Left lobe of liver (tissue), 2 donors: ENCODE data around the gene NFIC. TPM values are rescaled to one million over a fixed set of nuclear protein-coding genes. Genes with fewer than 3 reads are reported as not detected.
A peak's percentile ranks its signal among the peaks of the same experiment; 100 is the strongest.
"Not testable (repeated sequence)": the region's sequence is repeated elsewhere in the genome, so short reads cannot be mapped to it uniquely, and the experiment has no call there.

Experiments
- ATAC-seq: fragments of 200-7000 bp; cut with Tn5 transposase; one replicate; pipeline ENCODE4 v1.9.1; 2020; ENCODE audit warnings: mild to moderate bottlenecking, moderate library complexity
- DNase-seq: peaks from one replicate; pipeline ENCODE4 v3.0.0-alpha.2; 2020; ENCODE audit warnings: low spot score
- total RNA-seq: library from RNA; stranded (reverse); gene quantifications from one replicate; pipeline ENCODE4 v1.2.1, GENCODE V29; 2021
- donor health status: DM: no; HTN: no; CAD: no; lungs with moderate emphysema.
- donor health status: DM: no; HTN: yes; CAD: no.

The NFIC gene
- total RNA-seq, 1 donor from 2014 or later: 203 TPM

DNA sequence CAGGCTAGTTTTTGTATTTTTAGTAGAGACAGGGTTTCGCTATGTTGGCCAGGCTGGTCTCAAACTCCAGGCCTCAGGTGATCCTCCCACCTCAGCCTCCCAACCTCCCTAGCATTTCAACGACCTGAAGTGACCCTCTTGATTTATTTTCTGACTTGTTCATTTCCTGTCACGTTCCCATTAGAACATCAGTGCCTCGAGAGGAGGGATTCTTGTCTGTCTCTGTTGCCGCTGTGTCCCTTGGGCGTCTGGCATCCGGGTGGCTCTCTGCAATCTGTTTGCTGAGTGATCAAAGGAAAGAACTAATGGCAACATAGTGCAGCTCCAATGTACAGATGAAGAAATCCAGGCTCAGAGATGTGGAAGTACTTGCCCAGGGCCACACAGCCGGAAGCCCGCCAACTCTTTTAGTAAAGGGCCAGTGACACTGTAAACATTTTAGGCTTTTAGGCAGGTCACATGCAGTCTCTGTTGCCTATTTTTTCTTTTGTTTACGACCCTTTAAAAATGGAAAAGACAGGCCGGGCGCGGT is 47.5 kb downstream of the NFIC start:
- DNase-seq (peak; percentile 88), ATAC-seq (peak; percentile 31)

GRCh38 chr19:3415695-3416094 is 49.3 kb downstream of the NFIC start:
- DNase-seq: no peak
- ATAC-seq: peak; percentile 34

- no peak for DNase-seq
- ATAC-seq: no peak
Measured at GRCh38 chr19:3420244-3420755, 53.9 kb downstream of the NFIC start.

- no peak for DNase-seq
- peak; percentile 7 for ATAC-seq
Measured at GRCh38 chr19:3420909-3421619, 54.7 kb downstream of the NFIC start.

DNA sequence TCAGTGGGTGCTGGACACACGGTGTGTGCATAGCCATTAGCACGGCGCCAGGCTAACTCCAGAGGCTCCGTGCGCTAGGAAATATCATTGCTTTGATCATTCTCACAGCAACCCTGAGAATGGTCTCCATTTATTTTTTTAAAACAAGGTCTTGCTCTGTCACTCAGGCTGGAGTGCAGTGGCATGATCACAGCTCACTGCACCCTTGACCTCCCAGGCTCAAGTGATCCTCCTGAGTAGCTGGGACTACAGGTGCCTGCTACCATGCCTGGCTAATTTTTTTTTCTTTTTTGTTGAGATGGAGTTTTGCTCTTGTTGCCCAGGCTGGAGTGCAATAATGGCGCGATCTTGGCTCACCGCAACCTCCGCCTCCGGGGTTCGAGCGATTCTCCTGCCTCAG is 55.3 kb downstream of the NFIC start:
- DNase-seq: not testable (repeated sequence)
- ATAC-seq: peak; percentile 3

- peak; percentile 49 for ATAC-seq
- no peak for DNase-seq
Measured at GRCh38 chr19:3423183-3423829, 56.9 kb downstream of the NFIC start.

- DNase-seq: no peak
Measured at GRCh38 chr19:3426433-3426832, 60.0 kb downstream of the NFIC start.

GRCh38 chr19:3430366-3430680 is 63.9 kb downstream of the NFIC start:
- not testable (repeated sequence) for ATAC-seq, DNase-seq

More at GRCh38 chr19:3426433-3426832, 60.0 kb downstream of the NFIC start:
- ATAC-seq: no peak

DNA sequence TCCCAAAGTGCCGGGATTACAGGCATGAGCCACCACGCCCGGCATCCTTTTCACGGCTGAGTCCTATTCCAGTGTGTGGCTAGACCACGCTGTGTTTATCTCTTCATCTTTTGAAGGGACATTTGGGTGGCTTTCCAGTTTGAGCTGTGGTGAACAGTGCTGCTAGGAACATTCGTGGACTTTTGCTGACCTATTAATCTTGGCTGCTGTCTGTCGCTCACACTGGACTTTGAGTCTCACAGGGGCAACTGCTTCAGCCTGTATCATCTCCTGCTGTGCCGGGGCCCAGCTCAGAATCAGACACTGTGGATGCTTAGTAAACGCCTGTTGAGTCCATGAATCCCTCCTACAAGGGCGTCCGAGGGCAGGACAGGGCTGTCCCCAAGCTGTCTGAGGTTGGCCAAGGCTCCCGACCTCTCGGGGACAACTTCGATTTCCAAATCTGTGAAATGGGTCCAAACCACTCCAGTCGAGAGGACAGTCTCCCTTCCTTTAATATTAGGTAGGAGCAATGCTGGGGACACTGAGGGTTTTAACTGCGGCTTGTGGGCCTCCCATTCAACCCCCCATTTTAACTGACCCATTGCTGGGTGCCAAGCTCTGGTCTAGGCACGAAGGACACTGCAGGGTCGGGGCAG is 65.5 kb downstream of the NFIC start:
- ATAC-seq (peak; percentile 56), DNase-seq (peak; percentile 83)

GRCh38 chr19:3433313-3433712 is 66.9 kb downstream of the NFIC start:
- DNase-seq (no peak), ATAC-seq (no peak)

GRCh38 chr19:3433805-3434540 is 67.6 kb downstream of the NFIC start:
- no peak for DNase-seq
- no peak for ATAC-seq

GRCh38 chr19:3434630-3435553 is 68.5 kb downstream of the NFIC start:
- peak; percentile 46 for ATAC-seq
- peak; percentile 84 for DNase-seq

- ATAC-seq (peak; percentile 79), DNase-seq (no peak)
Measured at GRCh38 chr19:3440082-3440481, 73.7 kb downstream of the NFIC start.

- no peak for DNase-seq
- no peak for ATAC-seq
Measured at GRCh38 chr19:3441089-3441985, 75.0 kb downstream of the NFIC start.

DNA sequence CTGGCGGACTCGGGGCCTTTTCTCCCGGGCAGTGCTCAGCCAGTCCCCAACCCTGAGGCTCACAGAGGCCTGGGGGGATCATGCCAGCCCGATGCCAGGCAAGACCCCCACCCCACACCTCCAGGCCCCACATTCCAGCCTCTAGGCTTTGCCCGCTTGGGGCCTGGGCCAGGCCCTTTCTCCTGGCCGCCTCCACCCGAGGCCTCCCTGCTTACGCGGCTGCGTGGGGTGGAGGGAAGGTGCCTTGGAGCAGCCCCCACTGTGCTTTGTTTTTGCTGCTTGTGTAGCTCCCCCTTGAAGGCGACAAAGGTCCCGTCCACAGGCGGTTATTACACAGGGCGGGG is 75.6 kb downstream of the NFIC start:
- ATAC-seq: no peak

GRCh38 chr19:3442487-3443071 is 76.2 kb downstream of the NFIC start:
- ATAC-seq (no peak), DNase-seq (no peak)

More for the DNA sequence above, 75.6 kb downstream of the NFIC start:
- no peak for DNase-seq

DNA sequence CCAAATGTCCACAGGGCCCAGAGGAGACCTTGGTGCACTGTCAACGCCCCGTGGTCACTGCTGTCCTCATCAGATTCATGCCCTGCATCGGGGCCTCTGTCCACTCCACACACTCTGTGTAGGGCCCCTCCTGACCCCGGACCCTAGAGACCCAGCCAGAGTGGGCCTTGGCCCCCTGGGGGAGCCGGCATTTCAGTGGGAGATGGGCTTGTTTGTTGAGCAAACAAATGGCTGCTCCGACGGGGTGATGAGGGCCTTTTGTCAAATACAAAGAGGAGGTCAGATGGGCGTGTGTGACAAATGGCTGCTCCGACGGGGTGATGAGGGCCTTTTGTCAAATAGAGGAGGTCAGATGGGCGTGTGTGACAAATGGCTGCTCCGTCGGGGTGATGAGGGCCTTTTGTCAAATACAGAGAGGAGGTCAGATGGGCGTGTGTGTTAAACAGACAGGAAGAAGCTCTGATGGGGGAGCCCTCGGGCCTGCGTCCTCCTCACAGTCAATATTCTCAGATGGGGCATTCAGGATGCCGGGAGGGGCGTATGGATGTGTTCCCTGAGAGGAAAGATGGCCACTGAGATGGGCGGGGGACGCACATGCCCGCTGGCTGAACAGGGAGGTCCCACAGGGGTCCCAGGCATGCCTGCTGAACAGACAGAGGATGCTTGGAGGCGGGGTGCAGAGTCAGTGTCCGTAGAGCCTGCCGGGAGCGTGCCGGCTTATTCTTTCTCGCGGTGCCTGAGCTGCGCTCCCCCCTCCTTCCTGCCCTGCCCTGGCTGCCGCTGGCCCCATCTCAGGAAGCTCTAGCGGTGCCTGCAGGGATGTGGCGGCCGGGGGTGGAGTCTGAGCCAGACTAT is 77.7 kb downstream of the NFIC start:
- ATAC-seq: peak; percentile 50
- DNase-seq: no peak
